ENCODE measurements around the gene PPA1.
"Not testable (repeated sequence)": the region's sequence is repeated elsewhere in the genome, so short reads cannot be mapped to it uniquely, and the experiment has no call there.

PPA1 gene

DNA sequence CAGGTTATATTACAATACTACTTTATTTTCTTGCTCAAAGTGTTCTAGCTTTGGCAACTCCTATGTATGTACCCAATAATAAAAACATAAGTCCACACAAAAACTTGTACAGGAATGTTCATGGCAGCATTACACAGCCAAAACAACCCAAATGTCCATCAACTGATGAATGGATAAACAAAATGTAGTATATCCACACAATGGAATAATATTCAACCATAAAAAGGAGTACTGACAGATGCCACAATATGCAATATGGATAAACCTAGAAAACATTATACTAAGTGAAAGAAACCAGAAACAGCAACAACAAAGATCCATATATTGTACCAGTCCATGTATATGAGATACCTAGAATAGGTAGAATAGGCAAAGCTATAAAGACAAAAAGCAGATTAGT, 21.0 kb downstream of the PPA1 start:
- no peak for DNase-seq (ENCODE audit: low read depth)

DNA sequence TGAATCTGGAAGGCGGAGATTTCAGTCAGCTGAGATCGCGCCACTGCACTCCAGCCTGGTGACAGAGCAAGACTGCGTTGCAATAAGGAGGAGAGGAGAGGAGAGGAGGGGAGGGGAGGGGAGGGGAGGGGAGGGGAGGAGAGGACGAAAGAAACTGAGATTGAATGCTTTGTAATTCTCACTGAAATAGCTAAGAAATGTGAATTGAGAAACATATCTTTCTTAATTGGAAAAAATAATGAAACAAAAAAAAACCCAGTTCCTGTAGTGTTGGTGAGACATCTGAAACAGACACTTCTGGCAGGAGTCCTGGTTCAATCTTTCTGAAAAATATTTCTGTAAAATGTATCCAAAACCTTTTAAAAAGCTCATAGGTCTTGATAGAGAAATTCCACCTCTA, 26.5 kb downstream of the PPA1 start:
- DNase-seq (ENCODE audit: low read depth): no peak

DNA sequence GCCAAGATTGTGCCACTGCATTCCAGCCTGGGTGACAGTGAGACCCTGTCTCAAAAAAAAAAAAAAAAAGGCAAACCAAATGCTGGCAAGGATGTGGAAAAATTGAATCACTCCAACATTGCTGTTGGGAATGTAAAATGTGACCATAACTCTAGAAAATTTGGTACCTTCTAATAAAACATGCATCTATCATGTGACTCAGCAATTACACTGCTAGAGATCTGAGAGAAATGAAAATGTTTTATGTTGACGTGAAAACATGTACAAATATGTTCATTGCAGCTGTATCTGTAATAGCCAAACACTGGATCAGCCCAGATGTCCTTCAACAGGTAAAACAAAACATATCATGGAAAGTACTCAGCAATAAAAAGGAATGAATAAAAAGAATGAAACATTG, 32.1 kb downstream of the PPA1 start:
- no peak for DNase-seq (ENCODE audit: low read depth)

DNA sequence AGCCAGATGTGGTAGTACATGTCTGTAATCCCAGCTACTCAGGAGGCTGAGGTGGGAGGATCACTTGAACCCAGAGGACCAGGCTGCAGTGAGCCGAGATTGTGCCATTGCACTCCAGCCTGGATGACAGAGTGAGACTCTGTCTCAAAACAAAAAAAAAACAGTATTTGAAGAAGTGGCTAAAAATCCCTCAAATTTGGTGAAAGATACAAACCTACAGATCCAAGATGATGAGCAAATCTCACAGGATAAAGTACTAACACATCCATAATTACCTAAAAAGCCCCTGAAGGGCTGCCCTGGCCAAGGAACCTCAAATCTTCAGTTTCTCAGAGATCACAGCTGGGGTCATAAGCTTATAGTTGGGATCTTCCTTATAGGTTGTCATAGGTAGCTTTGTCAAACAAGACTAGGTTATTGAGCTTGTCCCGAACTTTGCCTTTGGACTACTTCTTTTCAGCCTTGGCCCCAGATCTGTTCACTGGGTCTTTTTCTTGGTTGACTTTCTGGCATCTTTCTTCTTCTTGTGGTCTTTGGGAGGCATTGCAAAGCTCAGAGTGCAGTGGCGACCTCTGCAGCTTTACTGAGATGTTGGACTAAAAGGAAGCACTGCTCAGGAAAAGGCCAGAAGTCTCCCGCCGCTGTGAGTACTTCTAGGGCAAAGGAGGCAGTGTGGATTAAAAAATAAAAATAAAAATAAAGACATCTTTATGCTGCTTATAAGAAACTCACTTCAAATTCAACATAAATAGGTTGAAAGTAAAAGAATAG, 34.3 kb downstream of the PPA1 start:
- no peak for DNase-seq (ENCODE audit: low read depth)

DNA sequence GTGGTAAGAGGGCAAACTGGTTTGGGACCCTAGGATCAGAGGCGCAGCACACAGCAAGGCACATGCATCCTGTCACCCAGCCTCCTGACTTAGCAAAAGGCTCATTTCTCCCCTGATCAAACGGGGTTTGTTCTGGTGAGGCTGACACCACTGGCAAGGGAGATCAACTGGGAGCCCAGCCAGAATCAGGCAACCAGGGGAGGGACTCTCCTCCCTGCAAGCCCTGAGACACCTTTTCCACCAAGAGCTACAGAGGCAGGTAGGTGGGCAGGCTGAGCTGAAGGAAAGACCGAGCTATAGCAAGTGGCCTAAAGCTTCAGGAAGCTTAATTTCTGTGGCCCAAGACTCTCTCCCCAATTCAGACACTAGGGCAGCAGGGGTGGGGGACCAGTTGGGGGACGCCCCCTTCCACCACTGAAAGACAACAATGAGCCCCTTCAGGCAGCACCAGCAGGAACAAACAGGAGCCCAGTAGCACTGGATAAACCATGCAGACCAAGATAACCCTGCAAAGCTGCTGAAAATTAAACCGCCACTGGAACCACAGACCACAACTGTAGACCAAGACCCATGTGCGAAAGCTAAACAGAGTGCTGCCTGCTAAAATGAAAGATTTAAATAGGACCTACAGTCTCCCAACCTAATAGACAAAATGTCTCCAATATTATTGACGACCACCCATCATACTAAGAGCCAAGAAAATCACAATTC, 35.8 kb downstream of the PPA1 start:
- DNase-seq (ENCODE audit: low read depth): no peak

DNA sequence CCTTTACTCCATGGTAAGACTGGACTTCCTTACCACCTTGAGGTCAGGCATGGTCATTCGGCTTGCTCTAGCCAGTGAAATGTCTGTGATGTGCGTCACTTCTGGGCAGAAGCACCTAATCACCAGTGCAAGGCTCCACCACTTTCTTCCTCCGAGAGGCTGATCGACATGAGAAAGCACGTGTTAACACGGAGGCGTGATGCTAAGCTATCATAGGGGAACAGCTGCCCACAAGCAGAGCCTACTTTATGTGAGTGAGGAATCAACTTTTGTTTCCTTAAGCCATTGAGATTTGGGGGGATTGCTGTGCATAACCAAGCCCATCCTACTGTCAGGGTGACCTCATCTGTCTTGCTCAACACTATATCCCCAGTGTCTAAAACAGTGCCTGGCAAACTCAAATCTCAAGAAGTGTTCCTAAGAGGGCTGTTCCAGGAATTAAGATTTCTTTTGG, 39.8 kb downstream of the PPA1 start:
- DNase-seq (ENCODE audit: low read depth): no peak

DNA sequence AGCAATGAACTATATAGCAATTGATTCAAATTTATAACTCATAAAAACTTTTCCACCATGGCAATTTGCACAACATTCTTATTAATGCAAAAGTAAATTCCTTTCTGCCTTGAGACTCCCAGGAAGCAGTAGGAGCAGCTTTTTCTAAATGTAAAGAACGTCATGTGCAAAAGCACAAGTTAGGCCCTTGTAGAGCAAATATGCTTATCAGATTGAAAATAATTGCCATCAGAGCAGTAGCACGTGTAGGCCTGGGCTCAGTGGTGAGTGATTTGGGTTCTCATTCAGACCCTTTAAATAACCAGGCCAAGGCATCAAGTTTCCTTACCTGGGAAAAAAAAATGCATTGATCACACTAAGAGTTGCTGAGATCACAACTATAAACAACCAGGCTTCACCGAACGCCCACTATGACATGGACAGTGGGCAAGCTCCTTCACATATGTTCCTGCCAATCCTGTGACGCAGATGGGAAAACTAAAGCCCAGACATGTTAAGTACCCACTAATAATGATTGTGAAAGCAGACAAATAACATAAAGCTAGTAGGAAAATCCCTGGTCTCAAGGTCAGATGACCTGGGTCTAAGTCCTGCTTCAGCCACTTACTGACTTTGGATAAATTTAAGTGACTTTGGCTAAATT, 40.8 kb downstream of the PPA1 start:
- DNase-seq (ENCODE audit: low read depth): no peak

DNA sequence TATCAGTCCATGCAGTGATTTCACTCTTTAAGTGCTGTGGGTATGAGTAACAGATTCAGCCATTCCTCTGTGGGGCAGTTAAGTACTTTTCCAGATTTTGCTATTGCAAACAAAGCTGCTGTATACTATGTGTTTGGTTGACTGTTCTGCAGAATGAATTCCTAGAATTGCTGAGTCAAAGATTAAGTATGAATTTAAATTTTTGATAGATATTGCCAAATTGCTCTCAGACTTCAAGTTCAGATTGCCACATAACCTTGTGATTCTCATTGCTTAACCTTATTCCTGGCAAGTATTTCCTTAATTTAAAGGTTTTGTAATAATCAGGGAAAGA, 41.3 kb downstream of the PPA1 start:
- peak; percentile 41 for DNase-seq (ENCODE audit: low read depth)

DNA sequence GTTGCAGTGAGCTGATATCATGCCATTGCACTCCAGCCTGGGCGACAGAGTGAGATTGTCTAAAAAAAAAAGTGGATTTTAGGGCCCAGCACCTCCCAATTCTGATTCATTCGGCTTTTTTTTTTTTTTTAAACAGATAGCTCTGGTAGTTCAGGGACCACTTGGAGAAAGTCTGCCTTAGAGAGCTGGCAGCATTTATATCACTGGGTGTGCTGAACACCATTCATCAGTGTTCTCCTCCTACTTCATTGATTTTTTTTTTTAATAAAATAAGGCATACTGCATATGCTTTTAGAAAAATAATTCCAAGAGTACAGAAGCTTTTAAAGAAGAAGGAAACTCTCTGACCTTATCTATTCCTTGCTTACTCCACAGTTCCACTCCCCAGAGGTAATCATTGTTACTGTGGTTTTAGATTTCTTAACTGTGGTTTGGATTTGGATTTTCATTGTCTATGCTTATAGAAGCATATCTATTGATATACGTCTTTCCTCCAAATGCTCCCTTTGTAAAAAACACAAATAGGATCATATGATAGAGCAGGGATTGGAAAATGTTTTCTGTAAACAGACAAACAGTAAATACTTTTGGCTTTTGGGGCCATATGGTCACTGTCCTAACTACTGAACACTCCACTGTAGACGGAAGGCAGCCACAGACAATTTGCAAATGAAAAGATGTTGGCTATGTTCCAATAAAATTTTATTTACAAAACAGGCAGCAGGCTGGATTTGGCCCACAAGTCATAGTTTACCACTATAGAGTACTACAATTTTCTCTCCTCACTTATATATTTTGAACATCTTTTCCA, 41.9 kb downstream of the PPA1 start:
- no peak for DNase-seq (ENCODE audit: low read depth)

DNA sequence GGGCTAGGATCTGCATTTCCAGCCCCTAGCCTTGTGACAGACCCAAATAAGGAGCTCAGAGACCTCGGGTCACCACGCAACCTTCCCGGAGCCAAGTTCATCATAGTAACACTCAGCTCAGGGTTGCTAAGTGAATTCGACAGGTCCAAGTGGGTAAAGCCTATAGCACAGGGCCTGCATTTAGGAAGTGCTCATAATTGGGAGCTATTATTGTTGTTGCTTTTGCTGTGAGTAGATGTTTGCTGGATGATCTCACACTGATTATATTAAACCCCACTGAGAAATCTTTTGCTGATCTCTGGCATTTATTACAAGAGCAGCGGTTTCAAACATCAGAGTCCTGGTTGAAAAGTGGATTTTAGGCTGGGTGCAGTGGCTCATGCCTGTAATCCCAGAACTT, 42.6 kb downstream of the PPA1 start:
- DNase-seq (ENCODE audit: low read depth): no peak

DNA sequence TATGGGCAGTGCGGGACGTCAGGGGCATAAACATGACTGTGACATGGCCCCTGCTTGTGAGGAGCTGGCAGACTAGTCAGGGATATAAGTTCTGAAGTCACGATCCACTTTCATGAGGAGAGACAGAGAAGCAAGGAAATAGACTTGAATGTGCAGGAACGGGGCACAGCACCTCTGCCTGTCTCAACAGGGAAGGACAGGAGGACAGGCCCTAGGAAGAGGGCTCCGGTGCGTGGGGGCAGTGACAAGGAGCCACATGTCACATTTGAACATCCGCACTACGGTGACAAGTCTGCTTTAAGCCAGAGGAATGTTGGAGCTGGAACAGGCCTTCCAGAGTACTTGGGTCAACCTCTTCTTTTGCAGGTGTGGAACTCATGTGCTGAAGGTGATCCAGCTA, 43.1 kb downstream of the PPA1 start:
- no peak for DNase-seq (ENCODE audit: low read depth)

DNA sequence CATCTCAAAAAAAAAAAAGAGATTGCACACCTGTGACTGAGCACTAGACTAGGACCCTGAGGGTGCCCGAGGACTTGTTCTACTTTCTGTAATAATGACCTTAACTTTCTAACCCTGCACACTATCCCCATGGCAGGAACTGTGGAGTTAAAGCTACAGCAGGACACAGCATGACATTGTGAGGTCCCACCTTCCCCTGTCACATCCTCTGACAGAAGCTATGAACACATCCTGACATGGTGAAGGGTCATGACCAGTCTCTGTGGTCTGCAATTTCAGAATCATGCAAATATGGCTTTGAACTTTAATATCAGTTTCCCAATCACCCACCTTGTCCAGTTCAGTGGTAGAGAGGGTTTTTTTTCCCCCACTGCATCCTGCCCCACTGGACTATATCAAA, 44.5 kb downstream of the PPA1 start:
- DNase-seq (ENCODE audit: low read depth): no peak

DNA sequence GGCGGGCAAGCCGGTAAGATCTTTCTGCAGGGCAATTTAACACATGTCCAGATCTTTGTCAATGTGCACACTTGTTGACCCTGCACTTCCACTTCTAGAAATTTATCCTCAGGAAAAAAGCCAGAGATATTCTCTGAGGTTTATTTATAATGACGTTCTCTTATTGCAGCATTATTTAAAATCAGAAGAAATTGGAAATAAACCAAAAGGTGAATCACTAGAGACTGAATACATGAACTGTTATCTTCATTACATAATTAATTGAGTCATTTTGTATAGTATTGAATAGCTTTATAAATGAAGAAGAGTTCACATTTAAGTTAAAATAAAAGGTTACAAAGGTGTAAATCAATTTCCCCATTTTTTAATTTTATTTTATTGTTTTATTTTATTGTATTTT, 46.7 kb downstream of the PPA1 start:
- DNase-seq (ENCODE audit: low read depth): no peak

DNA sequence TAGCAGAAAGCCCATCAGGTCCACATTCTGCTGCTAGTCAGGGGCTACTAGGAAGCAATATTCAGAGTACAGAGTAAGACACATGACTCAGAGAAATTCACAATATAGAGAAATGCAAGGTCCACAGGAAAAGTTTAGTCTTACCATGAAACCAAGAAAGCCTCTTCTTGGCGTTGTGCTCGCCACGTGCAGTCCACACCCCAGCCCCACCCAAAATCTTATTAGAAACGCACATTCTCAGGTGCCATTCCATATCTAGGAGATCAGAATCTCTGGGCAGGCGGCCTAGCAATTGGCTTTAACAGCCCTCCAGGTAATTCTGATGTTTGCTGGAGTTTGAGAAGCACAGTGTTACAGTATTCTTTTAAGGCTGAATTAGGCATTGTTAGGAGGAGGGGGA, 47.1 kb downstream of the PPA1 start:
- DNase-seq (ENCODE audit: low read depth): no peak

DNA sequence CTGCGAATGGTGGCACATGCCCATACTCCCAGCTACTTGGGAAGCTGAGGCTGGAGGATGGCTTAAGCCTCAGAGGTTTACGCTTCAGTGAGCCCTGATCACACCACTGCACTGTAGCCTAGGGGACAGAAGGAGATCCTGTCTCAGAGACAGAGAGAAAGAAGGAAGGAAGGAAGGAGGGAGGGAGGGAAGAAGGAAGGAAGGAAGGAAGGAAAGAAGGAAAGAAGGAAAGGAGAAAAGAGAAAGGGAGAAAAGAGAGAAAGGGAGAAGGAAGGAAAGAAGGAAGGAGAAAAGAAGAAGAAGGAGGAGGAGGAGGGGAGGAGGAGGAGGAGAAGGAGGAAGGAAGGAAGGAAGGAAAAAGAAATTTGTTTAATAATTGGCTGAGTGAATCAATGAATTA, 49.9 kb downstream of the PPA1 start:
- no peak for DNase-seq (ENCODE audit: low read depth)

DNA sequence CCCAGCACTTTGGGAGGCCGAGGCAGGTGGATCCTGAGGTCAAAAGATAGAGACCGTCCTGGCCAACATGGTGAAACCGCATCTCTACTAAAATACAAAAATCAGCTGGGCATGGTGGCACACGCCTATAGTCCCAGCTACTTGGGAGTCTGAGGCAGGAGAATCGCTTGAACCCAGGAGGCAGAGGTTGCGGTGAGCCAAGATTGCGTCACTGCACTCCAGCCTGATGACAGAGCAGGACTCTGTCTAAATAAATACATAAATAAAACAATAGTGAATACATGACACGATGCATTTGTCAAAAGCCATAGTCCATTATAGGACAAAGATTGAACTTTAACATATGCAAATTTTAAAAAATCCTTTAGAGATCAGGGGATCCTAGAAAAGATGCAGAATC, 54.0 kb downstream of the PPA1 start:
- DNase-seq (ENCODE audit: low read depth): not testable (repeated sequence)

DNA sequence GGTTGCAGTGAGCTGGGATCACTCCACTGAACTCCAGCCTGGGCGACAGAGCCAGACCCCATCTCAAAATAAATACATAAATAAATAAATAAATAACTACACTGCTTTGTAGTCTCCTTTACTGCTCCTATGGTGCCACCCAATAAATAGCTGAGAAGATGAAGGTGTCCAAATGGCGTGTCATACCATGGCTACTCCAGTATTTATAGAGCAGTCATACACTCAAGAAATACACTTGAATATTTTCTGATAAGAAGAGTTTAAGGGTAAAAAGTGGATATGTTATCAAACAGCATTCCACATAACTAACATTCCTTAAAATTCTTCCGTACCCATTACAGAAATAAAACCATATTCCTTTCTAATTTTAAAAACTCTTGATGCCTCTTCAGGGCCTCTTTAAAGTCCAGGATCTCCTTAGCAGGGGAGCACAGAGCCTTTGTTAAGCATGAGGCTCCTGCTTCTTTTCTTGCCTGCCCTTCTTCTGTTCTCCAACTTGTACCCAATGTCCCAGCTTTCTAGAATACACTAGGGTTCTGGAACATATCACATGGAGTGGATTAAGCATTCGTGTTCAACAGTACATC, 55.0 kb downstream of the PPA1 start:
- no peak for DNase-seq (ENCODE audit: low read depth)

DNA sequence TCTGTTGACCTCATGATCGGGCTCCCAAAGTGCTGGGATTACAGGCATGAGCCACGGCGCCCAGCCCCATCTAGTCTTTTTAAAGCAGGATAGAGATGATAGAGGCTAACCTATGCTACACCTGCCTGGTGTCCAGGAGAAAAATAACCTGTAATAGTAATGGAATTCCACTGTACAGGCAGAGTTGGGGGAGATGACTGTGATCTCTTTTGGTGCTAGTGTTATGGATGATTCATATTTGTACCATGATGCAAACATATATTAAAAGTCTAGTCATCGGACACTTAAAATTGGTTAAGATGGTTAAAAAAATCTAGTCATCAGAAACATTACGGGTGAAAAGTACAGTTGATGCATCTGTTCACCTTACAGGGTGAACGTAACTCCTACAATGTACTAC, 56.8 kb downstream of the PPA1 start:
- no peak for DNase-seq (ENCODE audit: low read depth)

DNA sequence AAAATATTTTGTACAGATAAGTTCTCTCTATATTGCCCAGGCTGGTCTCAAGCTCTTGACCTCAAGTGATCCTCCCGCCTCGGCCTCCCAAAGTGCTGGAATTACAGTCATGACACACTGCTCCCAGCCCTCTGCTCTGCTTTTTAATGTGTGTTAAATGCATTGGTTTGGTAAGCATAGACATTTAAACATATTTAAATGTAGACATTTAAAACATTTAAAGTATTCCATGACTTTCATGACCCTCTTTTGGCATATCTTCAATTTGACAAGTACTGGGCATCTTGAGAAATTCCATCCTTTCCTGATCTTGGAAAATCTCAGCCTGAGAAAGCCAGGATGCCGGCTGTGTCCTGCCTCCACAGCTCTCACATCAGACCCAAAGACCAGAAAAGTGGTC, 57.7 kb downstream of the PPA1 start:
- no peak for DNase-seq (ENCODE audit: low read depth)

DNA sequence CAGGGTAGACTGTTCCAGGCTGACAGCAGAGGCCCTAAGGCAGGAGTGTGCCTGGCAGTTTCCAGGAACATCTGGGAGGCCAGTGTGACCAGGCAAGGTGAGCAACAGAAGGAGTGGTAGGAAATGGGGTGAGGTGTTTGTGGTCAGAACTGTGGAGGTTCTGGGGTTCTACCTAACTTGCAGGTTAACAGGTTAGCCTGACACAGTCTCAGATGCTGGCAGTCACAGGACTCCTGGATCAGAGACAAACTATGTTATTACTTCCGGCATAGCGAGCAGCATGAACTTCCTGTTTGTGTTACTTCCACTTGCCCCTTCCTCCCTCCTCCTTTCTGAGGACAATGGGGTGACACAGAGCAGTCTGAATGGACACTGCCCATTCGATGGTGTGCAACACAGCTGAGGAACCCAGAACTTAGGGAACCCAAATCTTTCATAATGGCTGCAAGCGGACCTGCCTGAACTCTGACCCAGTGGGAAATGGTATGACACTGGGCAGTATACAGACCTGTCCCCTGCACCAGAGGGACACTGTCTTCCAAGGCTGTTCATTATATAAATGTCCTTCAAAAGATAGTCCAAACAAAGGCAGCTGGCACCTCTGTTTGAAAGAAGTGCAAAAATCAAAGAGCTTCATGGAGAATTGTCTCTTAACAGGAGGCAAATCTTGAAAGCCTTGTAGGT, 59.0 kb downstream of the PPA1 start:
- DNase-seq (ENCODE audit: low read depth): no peak

DNA sequence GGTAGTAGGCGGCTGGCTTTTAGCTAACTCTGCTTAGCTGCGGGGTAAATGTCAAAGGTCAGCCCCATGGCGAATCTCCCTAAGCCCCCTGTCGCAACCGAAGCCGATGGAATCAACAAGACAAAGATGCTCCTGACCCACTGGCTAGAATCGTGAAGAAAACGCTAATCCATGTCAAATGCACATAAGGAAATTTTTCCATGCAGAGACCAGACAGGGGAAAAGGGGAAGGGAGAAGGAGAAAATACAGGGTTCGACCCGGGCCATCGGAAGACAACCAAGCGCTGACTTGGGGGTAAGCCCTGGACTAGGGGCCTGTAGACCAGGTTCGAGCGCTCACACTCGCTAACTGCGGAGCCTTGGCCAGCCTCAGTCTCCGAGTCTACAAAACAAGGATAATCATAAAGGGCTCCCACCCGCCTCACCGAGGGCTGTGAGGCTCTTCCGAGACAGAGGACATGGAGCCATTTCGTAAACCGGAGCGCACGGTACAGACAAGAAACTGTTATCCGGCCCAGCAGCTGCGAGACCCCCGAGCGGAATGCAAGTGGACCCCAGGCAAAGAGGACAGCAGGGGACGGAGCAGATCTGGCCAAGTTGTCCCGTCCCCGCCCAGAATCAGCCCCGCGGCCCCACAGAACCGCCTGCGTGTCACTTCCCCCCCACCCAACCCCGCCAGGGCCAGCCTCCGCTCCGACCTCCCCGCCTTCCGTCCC, 63.4 kb downstream of the PPA1 start:
- no peak for DNase-seq (ENCODE audit: low read depth)

Measured in HS-27A (cell line).